CD4-positive, alpha-beta T cell (primary cell): Measurements from ENCODE around the gene VILL. TPM values are rescaled to one million over a fixed set of nuclear protein-coding genes. Genes with fewer than 3 reads are reported as not detected.

ENCODE experiments used
- ATAC-seq: fragments of 200-7000 bp; cut with Tn5 transposase; one replicate; pipeline ENCODE4 v1.10.0; 2022; ENCODE audit warnings: mild to moderate bottlenecking; ENCODE audit not compliant: poor library complexity
- CTCF ChIA-PET: fragments of 350-600 bp; sonication (Branson Sonifier 250); formaldehyde crosslinking; loops from one replicate; lab custom pipeline; 2021; ENCODE audit warnings: antibody characterized with exemption, inconsistent platforms; lab: Charles Lee
- POLR2A ChIA-PET: fragments of 350-600 bp; sonication (Branson Sonifier 250); formaldehyde crosslinking; loops from one replicate; lab custom pipeline; 2021; ENCODE audit warnings: antibody characterized with exemption, inconsistent platforms; lab: Charles Lee
- DNase-seq, 14 experiments: peaks; one replicate each; pipeline ENCODE4 v3.0.0-alpha.2; 2013 to 2020; ENCODE audit warnings: mixed read lengths in 2 of 14
- H3K27ac ChIP-seq, 2 donors: one replicate each; pipeline versions ENCODE4 v1.5.1 to v1.7.0; 2013; ENCODE audit warnings: low read length in 2 of 2, low read depth in 1 of 2, mild to moderate bottlenecking in 1 of 2
- H3K27me3 ChIP-seq, 2 experiments: 1 replicate in 1 of 2; 2 replicates in 1 of 2; pipeline versions ENCODE4 v1.6.1 to v1.7.0; 2013; ENCODE audit warnings: low read length in 2 of 2, control low read depth in 1 of 2, mild to moderate bottlenecking in 1 of 2, moderate library complexity in 1 of 2; ENCODE audit not compliant: insufficient read depth in 2 of 2, control insufficient read depth in 1 of 2
- H3K36me3 ChIP-seq: one replicate; pipeline ENCODE4 v1.6.1; 2013; ENCODE audit warnings: low read length, control low read depth; ENCODE audit not compliant: insufficient read depth
- H3K4me1 ChIP-seq: one replicate; pipeline ENCODE4 v1.6.1; 2013; ENCODE audit warnings: low read length, control low read depth; ENCODE audit not compliant: insufficient read depth
- H3K4me3 ChIP-seq: one replicate; pipeline ENCODE4 v1.5.1; 2013; ENCODE audit warnings: mild to moderate bottlenecking, low read length, moderate library complexity
- H3K9me3 ChIP-seq, 2 experiments: 1 replicate in 1 of 2; 2 replicates in 1 of 2; pipeline versions ENCODE4 v1.6.1 to v1.7.0; 2013; ENCODE audit warnings: low read length in 2 of 2, mild to moderate bottlenecking in 2 of 2, control low read depth in 1 of 2, moderate library complexity in 1 of 2; ENCODE audit not compliant: control insufficient read depth in 1 of 2, insufficient read depth in 1 of 2
- H3K27ac Mint-ChIP-seq: one replicate; pipeline ENCODE4 v1.8.0; 2020; ENCODE audit warnings: mixed read lengths
- H3K27me3 Mint-ChIP-seq: one replicate; pipeline ENCODE4 v1.8.0; 2021; ENCODE audit warnings: mixed read lengths
- H3K36me3 Mint-ChIP-seq: one replicate; pipeline ENCODE4 v1.8.0; 2021; ENCODE audit warnings: low read depth, mixed read lengths
- H3K4me1 Mint-ChIP-seq: one replicate; pipeline ENCODE4 v1.8.0; 2021; ENCODE audit warnings: low read depth, mixed read lengths
- H3K4me3 Mint-ChIP-seq: one replicate; pipeline ENCODE4 v1.8.0; 2020; ENCODE audit warnings: mild to moderate bottlenecking, mixed read lengths
- H3K9me3 Mint-ChIP-seq: one replicate; pipeline ENCODE4 v1.8.0; 2020; ENCODE audit warnings: mixed read lengths
- intact Hi-C, 2 experiments: fragments of 100-400 bp; cut with DNase I in 1 of 2; cut with micrococcal nuclease in 1 of 2; formaldehyde crosslinking; loops; one replicate each; pipeline versions ENCODE4 v1.15.1 to v1.9.0; 2023 to 2025; cut with DNase I, micrococcal nuclease
- total RNA-seq, 174 experiments: library from RNA in 2 of 174; stranded (reverse) in 2 of 174; gene quantifications; one replicate each; pipeline ENCODE4 v1.2.3 and lab custom pipeline; 2021 to 2026
- TF ChIP-seq, protein P1 (sequence below): fragments of 200-600 bp; IDR thresholded peaks from one replicate; pipeline ENCODE4 v1.8.0; 2022; ENCODE audit warnings: antibody characterized with exemption, mild to moderate bottlenecking

Gene VILL
- total RNA-seq, 2 experiments from 2014 or later: 23.2 to 24.4 TPM

DNA sequence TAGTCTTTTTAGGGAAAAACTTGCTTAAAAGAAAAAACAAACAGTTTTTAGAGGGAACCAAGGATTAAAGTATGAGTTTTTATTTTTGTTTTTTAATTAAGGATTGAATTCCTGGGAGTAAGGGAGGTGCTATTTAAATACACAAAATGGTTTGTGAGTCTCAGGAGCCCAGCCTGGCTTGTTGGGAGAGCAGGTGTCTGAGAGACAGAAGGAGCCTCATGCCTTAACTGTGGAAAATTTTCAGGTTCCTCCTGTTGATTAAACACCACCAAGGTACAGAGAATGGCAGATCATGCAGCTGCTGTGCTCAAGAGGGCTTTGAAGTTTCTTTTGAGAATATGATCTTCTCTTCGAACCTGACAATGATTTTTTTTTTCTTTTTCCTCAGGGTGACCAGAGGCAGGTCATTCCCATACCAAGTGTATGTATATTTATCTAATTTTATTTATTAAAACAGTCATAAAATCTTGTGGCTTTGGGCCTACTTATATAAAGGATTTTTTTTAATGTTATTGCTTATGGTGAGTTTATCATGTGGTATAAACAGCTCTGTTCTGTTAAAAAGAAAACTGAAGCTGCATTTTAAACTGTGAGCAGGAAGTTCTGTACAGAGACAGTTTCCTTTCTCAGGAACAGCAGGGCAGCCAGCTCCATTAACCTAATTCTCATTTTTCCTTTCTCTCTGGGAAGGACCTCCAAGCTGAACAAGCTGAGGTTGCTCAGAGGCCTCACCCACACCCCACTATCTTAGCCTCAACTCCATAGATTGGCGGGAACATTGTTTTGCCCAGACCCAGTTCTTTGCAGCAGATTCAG, 33.7 kb upstream of the VILL start:
- Histone ChIP-seq H3K9me3 (no peaks in the 10 kb centered on the region), H3K4me1 (peaks cover 18% of the 10 kb centered on the region), H3K27ac (peak overlapping the region; percentile 26 to 47), H3K27me3 (no peaks in the 10 kb centered on the region), H3K36me3 (no peaks in the 10 kb centered on the region), H3K4me3 (no peak overlapping the region)
- Mint-ChIP-seq H3K9me3 (no peaks in the 10 kb centered on the region), H3K36me3 (no peaks in the 10 kb centered on the region), H3K4me3 (peak overlapping the region; percentile 40), H3K4me1 (peaks cover 29% of the 10 kb centered on the region), H3K27ac (peak overlapping the region; percentile 85), H3K27me3 (no peaks in the 10 kb centered on the region)
- TF ChIP-seq, protein P1, sequence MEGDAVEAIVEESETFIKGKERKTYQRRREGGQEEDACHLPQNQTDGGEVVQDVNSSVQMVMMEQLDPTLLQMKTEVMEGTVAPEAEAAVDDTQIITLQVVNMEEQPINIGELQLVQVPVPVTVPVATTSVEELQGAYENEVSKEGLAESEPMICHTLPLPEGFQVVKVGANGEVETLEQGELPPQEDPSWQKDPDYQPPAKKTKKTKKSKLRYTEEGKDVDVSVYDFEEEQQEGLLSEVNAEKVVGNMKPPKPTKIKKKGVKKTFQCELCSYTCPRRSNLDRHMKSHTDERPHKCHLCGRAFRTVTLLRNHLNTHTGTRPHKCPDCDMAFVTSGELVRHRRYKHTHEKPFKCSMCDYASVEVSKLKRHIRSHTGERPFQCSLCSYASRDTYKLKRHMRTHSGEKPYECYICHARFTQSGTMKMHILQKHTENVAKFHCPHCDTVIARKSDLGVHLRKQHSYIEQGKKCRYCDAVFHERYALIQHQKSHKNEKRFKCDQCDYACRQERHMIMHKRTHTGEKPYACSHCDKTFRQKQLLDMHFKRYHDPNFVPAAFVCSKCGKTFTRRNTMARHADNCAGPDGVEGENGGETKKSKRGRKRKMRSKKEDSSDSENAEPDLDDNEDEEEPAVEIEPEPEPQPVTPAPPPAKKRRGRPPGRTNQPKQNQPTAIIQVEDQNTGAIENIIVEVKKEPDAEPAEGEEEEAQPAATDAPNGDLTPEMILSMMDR: no peak
- peak; percentile 62 for ATAC-seq
- DNase-seq: peak in 1 of 14 experiments; percentile 7
- POLR2A ChIA-PET: interaction anchor here (0.5 to 1.1 kb wide), 5 partner anchors 10 to 1459 kb away, joined by 3 to 7 read pairs (median 3); partner anchors contain the start of gene EXOG
- intact Hi-C loops: no loop called here
- CTCF ChIA-PET: interaction anchor here (1.4 kb wide), 1 partner anchor 102 kb away, joined by 3 read pairs; no protein-coding TSS in a partner anchor

DNA sequence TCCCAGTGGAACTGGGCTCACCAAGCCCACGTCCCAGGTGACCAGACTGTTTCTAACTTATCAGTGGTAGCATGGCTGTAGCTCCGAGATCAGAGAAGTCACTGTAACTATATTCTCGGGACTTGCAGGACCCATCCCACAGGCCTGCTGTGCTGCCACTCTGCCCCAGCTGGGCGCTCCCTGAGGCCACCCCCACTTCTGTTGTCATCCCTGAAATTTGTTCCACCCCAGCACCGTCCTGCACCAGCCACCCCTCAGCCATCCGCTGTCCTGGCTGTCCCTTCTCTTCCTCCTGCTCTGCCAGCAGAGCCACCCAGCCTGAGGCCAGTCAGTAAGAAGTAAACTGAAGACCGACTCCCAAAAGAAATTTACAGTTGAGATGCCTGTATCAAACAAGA, 33.0 kb upstream of the VILL start:
- ATAC-seq (no peak), DNase-seq (no peak)
- H3K4me1 ChIP-seq: peaks cover 18% of the 10 kb centered on the region
- H3K4me1 Mint-ChIP-seq: peaks cover 29% of the 10 kb centered on the region
- peak overlapping the region; percentile 40 for H3K4me3 Mint-ChIP-seq
- H3K9me3 ChIP-seq: no peaks in the 10 kb centered on the region
- no peak overlapping the region for H3K4me3 ChIP-seq
- CTCF ChIA-PET: interaction anchor here (1.4 kb wide), 1 partner anchor 102 kb away, joined by 3 read pairs; no protein-coding TSS in a partner anchor
- intact Hi-C loops: no loop called here
- H3K27ac Mint-ChIP-seq: peak overlapping the region; percentile 85
- POLR2A ChIA-PET: interaction anchor here (0.8 to 1.1 kb wide), 4 partner anchors 10 to 539 kb away, joined by 3 to 7 read pairs (median 3); partner anchors contain the start of gene EXOG
- H3K36me3 ChIP-seq: no peaks in the 10 kb centered on the region
- peak overlapping the region; percentile 26 to 47 for H3K27ac ChIP-seq
- H3K27me3 Mint-ChIP-seq: no peaks in the 10 kb centered on the region
- TF ChIP-seq, protein P1: no peak
- H3K9me3 Mint-ChIP-seq: no peaks in the 10 kb centered on the region
- no peaks in the 10 kb centered on the region for H3K36me3 Mint-ChIP-seq
- no peaks in the 10 kb centered on the region for H3K27me3 ChIP-seq

DNA sequence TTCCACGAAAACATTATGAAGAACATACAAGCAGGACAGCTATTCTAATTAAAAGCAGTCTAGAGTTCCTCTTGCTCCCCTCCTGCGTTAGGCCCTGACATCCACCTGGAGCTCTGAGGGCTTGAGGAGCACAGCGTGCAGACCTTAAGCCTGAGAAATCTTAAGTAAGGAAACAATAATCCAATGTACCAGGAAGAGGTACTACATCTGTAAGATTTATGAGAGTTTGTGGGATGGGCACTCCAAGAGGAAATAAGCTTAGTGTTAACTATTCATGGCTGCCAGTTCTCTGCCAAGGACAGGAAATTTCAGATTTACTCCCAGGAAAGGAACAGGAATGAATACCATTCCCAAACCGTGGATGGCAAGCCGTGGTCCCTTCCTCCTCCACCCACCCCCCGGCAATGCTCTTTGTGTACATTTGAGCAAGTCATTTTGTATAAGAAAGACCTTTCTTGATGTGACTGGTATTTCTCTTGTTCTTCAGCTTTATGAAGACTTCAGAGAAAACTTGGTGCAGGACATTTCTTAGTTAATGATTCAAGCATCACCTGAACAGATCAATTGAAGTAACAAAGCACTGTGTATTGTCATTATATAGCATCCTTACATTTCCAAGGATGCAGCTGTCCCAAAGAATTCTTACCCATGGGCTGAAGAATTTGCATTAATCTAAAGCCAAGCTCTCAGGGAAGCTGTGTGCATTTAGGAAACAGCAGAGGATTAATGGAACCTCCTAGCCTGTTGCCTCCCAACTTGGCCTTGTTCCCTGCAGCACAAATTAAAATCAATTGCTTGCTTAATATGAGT, 28.8 kb upstream of the VILL start:
- Mint-ChIP-seq H3K36me3 (no peaks in the 10 kb centered on the region), H3K9me3 (no peaks in the 10 kb centered on the region), H3K4me1 (peaks cover 19% of the 10 kb centered on the region), H3K4me3 (no peak overlapping the region), H3K27ac (no peak overlapping the region), H3K27me3 (no peaks in the 10 kb centered on the region)
- ChIA-PET POLR2A (no interaction called here), CTCF (interaction anchor here (3.5 kb wide), 1 partner anchor 106 kb away, joined by 15 read pairs; no protein-coding TSS in a partner anchor)
- ATAC-seq: no peak
- intact Hi-C loops: no loop called here
- peaks cover 8% of the 10 kb centered on the region for H3K4me1 ChIP-seq
- no peaks in the 10 kb centered on the region for H3K9me3 ChIP-seq
- TF ChIP-seq, protein P1: no peak
- no peaks in the 10 kb centered on the region for H3K27me3 ChIP-seq
- no peak overlapping the region for H3K27ac ChIP-seq
- DNase-seq: no peak
- no peaks in the 10 kb centered on the region for H3K36me3 ChIP-seq
- H3K4me3 ChIP-seq: no peak overlapping the region
